B cell (primary cell): ENCODE data around the gene SSR3.

Experiments used
- EZH2 ChIP-seq: IDR thresholded peaks from 2 replicates; pipeline ENCODE4 v1.6.1; 2012; ENCODE audit warnings: borderline replicate concordance, low read depth, mild to moderate bottlenecking, moderate library complexity, low read length; ENCODE audit not compliant: insufficient read depth, poor library complexity, severe bottlenecking
- TF ChIP-seq, protein P1 (sequence below): fragments of 200-600 bp; IDR thresholded peaks from one replicate; pipeline ENCODE4 v1.8.0; 2022; ENCODE audit warnings: antibody characterized with exemption, mild to moderate bottlenecking

DNA sequence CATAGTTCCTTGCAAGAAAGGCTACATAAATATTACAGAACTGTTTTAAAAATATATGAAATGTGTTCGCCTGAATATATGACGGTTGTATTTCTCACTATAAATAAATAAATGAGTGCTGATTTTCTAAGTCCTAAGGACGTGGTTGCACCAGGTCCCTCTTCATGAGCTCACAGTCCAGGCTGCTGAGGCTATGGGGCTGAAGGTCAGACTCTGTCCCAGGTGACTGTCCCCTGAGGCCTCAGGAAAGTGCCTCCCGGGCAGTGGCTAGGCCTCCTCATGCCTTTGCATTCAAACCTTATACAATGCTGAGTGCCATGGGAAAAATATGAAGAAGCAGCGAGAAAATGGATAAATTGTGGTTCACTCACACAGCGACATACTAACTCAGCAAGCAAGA lies 43.5 kb upstream of the SSR3 start:
- TF ChIP-seq, protein P1, sequence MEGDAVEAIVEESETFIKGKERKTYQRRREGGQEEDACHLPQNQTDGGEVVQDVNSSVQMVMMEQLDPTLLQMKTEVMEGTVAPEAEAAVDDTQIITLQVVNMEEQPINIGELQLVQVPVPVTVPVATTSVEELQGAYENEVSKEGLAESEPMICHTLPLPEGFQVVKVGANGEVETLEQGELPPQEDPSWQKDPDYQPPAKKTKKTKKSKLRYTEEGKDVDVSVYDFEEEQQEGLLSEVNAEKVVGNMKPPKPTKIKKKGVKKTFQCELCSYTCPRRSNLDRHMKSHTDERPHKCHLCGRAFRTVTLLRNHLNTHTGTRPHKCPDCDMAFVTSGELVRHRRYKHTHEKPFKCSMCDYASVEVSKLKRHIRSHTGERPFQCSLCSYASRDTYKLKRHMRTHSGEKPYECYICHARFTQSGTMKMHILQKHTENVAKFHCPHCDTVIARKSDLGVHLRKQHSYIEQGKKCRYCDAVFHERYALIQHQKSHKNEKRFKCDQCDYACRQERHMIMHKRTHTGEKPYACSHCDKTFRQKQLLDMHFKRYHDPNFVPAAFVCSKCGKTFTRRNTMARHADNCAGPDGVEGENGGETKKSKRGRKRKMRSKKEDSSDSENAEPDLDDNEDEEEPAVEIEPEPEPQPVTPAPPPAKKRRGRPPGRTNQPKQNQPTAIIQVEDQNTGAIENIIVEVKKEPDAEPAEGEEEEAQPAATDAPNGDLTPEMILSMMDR: no peak
- no peak for TF ChIP-seq EZH2
